A549 (cell line): ENCODE measurements around the gene TMEM219. TPM values are rescaled to one million over a fixed set of nuclear protein-coding genes. Genes with fewer than 3 reads are reported as not detected.
A peak's percentile ranks its signal among the peaks of the same experiment; 100 is the strongest.

ENCODE experiments used
- ATAC-seq, 2 experiments: fragments of 200-7000 bp in 1 of 2; fragments of >200 bp in 1 of 2; cut with Nextera tagmentation in 1 of 2; cut with Tn5 transposase in 1 of 2; 3 replicates each; pipeline versions ENCODE4 v1.8.0 to v1.9.1; 2018 to 2020; ENCODE audit warnings: mild to moderate bottlenecking in 1 of 2, moderate library complexity in 1 of 2
- CTCF ChIA-PET: fragments of 300-600 bp; sonication (Branson Sonifier 250); formaldehyde crosslinking; extraction: SDS; loops from one replicate; lab custom pipeline; 2021; ENCODE audit warnings: antibody characterized with exemption, inconsistent platforms; lab: Yijun Ruan, JAX
- POLR2A ChIA-PET: fragments of 350-600 bp; formaldehyde crosslinking; extraction: SDS; loops from one replicate; lab custom pipeline; 2021; ENCODE audit warnings: antibody characterized with exemption, inconsistent platforms; lab: Yijun Ruan, JAX
- DNase-seq, 2 experiments: peaks; one replicate each; pipeline versions ENCODE4 v3.0.0 to v3.0.0-alpha.2; 2011 to 2016; ENCODE audit warnings: low read depth in 1 of 2, low spot score in 1 of 2
- FAIRE-seq: peaks from 2 replicates; lab custom pipeline; 2011; peaks lifted over from hg19 to GRCh38; lab: Jason Lieb, UNC
- H3K27ac ChIP-seq, 2 experiments: fragments of >200 bp; sonication (Bioruptor Twin); formaldehyde crosslinking; 3 replicates each; pipeline ENCODE4 v1.5.1; 2016 to 2017
- H3K4me1 ChIP-seq: fragments of >200 bp; sonication (Bioruptor Twin); formaldehyde crosslinking; 3 replicates; pipeline ENCODE4 v1.6.1; 2016
- H3K4me2 ChIP-seq: fragments of >200 bp; sonication (Bioruptor Twin); formaldehyde crosslinking; 3 replicates; pipeline ENCODE4 v1.6.1; 2016
- H3K4me3 ChIP-seq: fragments of >200 bp; sonication (Bioruptor Twin); formaldehyde crosslinking; 3 replicates; pipeline ENCODE4 v1.5.1; 2016
- H3K9me3 ChIP-seq: fragments of >200 bp; sonication (Bioruptor Twin); formaldehyde crosslinking; 3 replicates; pipeline ENCODE4 v1.6.1; 2016
- CBX2 ChIP-seq: fragments of 200-600 bp; sonication (generic); IDR thresholded peaks from 2 replicates; pipeline ENCODE4 v1.6.1; 2016; ENCODE audit warnings: low read depth, mild to moderate bottlenecking, borderline replicate concordance
- CHD4 ChIP-seq: fragments of 200-600 bp; sonication (generic); IDR thresholded peaks from 2 replicates; pipeline ENCODE4 v1.6.1; 2016; ENCODE audit warnings: antibody characterized with exemption, mild to moderate bottlenecking, borderline replicate concordance
- EHMT2 ChIP-seq: fragments of 200-600 bp; sonication (generic); IDR thresholded peaks from 2 replicates; pipeline ENCODE4 v1.6.1; 2016; ENCODE audit warnings: antibody characterized with exemption, low read depth, mild to moderate bottlenecking, moderate library complexity
- ESRRA ChIP-seq: fragments of 150-350 bp; IDR thresholded peaks from 2 replicates; pipeline ENCODE4 v1.6.1; 2014; ENCODE audit warnings: mild to moderate bottlenecking, low read length, borderline replicate concordance
- FOSL2 ChIP-seq, 2 experiments: fragments of 450-650 bp in 1 of 2; fragments of >200 bp in 1 of 2; sonication (Bioruptor Twin) in 1 of 2; formaldehyde crosslinking; IDR thresholded peaks; 2 replicates each; pipeline versions ENCODE4 v1.5.0 to v1.6.1; 2016 to 2020; ENCODE audit warnings: mild to moderate bottlenecking in 1 of 2, moderate library complexity in 1 of 2
- FOXS1 ChIP-seq: fragments of 250-450 bp; sonication (Bioruptor Pico); IDR thresholded peaks from 2 replicates; pipeline ENCODE4 v1.5.0; 2020; ENCODE audit warnings: mild to moderate bottlenecking, moderate library complexity
- HEYL ChIP-seq: fragments of 250-450 bp; sonication (Bioruptor Pico); IDR thresholded peaks from 2 replicates; pipeline ENCODE4 v1.8.0; 2021; ENCODE audit warnings: mild to moderate bottlenecking, moderate library complexity
- MAZ ChIP-seq: fragments of 150-350 bp; IDR thresholded peaks from 2 replicates; pipeline ENCODE4 v1.6.1; 2014; ENCODE audit warnings: antibody characterized with exemption, low read depth, low read length, borderline replicate concordance
- NFE2L2 ChIP-seq: fragments of 150-350 bp; conservative IDR thresholded peaks from 2 replicates; pipeline ENCODE4 v1.6.1; 2014; ENCODE audit warnings: low read length
- RAD21 ChIP-seq, 2 experiments: fragments of >200 bp in 1 of 2; sonication (Bioruptor Twin) in 1 of 2; formaldehyde crosslinking in 1 of 2; IDR thresholded peaks in 1 of 2; conservative IDR thresholded peaks in 1 of 2; 2 replicates in 1 of 2; 3 replicates in 1 of 2; pipeline ENCODE4 v1.6.1; 2012 to 2018; ENCODE audit warnings: inconsistent platforms in 1 of 2
- RARB ChIP-seq: fragments of 250-450 bp; sonication (Bioruptor Pico); IDR thresholded peaks from 2 replicates; pipeline ENCODE4 v1.8.0; 2021; ENCODE audit warnings: mild to moderate bottlenecking, moderate library complexity
- RCOR1 ChIP-seq: fragments of 150-350 bp; IDR thresholded peaks from 2 replicates; pipeline ENCODE4 v1.6.1; 2014; ENCODE audit warnings: antibody characterized with exemption, low read length, low read depth
- RNF2 ChIP-seq: fragments of 200-600 bp; sonication (generic); IDR thresholded peaks from 2 replicates; pipeline ENCODE4 v1.6.1; 2016; ENCODE audit warnings: low read depth, mild to moderate bottlenecking, antibody characterized with exemption, moderate library complexity, borderline replicate concordance
- SMC3 ChIP-seq: fragments of >200 bp; sonication (Bioruptor Twin); formaldehyde crosslinking; IDR thresholded peaks from 3 replicates; pipeline ENCODE4 v1.6.1; 2018; ENCODE audit warnings: inconsistent platforms
- ZC3H11A ChIP-seq: fragments of 450-650 bp; IDR thresholded peaks from 2 replicates; pipeline ENCODE4 v1.6.1; 2014; ENCODE audit warnings: antibody characterized with exemption, mild to moderate bottlenecking
- ZSCAN20 ChIP-seq: fragments of 250-450 bp; sonication (Bioruptor Pico); IDR thresholded peaks from 2 replicates; pipeline ENCODE4 v1.8.0; 2022; ENCODE audit warnings: mild to moderate bottlenecking, moderate library complexity
- WGBS: methylation state at CpG from one replicate; pipeline ENCODE4 v1.1.6; 2017; ENCODE audit errors: missing lambda C conversion rate; 5-methylcytosine and 5-hydroxymethylcytosine counted together
- polyA plus RNA-seq, 4 experiments: library from polyadenylated mRNA; depleted of rRNA in 3 of 4; stranded (reverse); fragments of >200 nt; fragmentation: RNase III in 1 of 4; extraction: RNeasy Plus Mini Kit Qiagen cat#74134 plus additional on column Dnase treatment in 1 of 4; gene quantifications; 2 replicates in 3 of 4; 3 replicates in 1 of 4; pipeline ENCODE4 v1.2.3, GENCODE V29; 2011 to 2017
- TF ChIP-seq, protein P1 (sequence below): fragments of >200 bp; sonication (Bioruptor Twin); formaldehyde crosslinking; IDR thresholded peaks from 3 replicates; pipeline ENCODE4 v1.5.1; 2016
- TF ChIP-seq, protein P2 (sequence below): fragments of 250-450 bp; sonication (Bioruptor Pico); IDR thresholded peaks from 2 replicates; pipeline ENCODE4 v1.5.0; 2020; ENCODE audit warnings: low read depth, mild to moderate bottlenecking, moderate library complexity
- TF ChIP-seq, protein P3 (sequence below): IDR thresholded peaks from 2 replicates; pipeline ENCODE4 v1.6.1; 2012

The TMEM219 gene
- polyA plus RNA-seq, 2 of the 4 experiments (the other 2 are of a cell fraction), result 65.1 to 74.4 TPM

DNA sequence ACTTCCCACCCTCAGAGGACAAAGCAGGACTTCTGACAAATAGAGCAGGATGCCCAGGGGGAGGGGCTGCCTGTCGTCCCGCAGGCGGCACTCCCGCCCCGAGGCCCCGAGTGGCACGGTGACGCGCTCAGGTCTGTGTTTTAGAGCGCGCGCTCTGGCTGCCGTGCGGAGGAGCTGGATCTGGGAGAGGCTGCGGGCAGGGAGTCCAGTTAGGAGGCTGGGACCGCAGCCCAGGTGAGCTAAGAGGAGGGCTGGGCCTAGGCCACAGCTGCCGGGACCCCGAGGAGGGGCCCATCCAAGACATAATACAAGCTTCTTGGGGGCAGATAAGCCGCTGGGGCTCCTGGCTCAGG lies 42.5 kb downstream of the TMEM219 start:
- no peak for TF ChIP-seq RNF2
- H3K9me3 ChIP-seq, result no peaks in the 10 kb centered on the region
- WGBS, result 86% methylated on average over 13 of the region's 19 CpGs
- peak; percentile 1 to 5; a peak in 1 of 6 replicates for ATAC-seq
- ChIA-PET CTCF (interaction anchor here (0.6 to 3.8 kb wide), 26 partner anchors 9 to 313 kb away, joined by 3 to 41 read pairs (median 6); partner anchors contain the start of genes ASPHD1, C16orf92, CDIPT and HIRIP3), POLR2A (interaction anchor here (2.0 kb wide), 1 partner anchor 60 kb away, joined by 7 read pairs; no protein-coding TSS in a partner anchor)
- H3K4me1 ChIP-seq, result peaks cover 9% of the 10 kb centered on the region; the same call in 2 of the 3 replicates
- no peak for FAIRE-seq
- DNase-seq, result no peak
- H3K4me2 ChIP-seq, result no peak overlapping the region
- no peak overlapping the region for H3K4me3 ChIP-seq
- peak overlapping the region in 1 of 2 experiments; percentile 38; a peak in 1 of 6 replicates for H3K27ac ChIP-seq

DNA sequence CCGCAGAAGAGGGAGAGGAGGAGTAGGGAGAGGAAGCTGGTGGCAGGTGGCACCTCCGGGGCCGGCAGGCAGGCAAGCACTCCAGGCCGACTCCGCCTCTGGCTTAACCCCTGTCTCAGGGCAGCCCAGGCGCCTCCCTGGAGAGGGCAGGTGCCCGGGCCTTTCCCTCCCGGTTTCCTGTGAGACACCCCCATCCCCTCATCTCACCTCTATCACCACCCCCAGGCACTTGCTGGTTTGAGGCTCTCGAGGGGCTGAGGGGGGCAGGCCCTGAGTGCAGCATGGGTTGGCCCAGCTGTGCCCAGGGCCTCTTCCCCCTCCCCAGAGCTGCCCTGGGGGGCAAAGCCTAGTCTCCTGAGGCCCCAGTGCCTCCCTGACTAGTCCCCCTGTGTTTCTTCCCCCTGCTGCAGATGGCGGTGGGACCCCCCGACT lies 42.9 kb downstream of the TMEM219 start:
- no peak for DNase-seq
- no peak overlapping the region for H3K4me2 ChIP-seq
- POLR2A ChIA-PET, result interaction anchor here (2.0 kb wide), 1 partner anchor 61 kb away, joined by 7 read pairs; no protein-coding TSS in a partner anchor
- CTCF ChIA-PET, result interaction anchor here (0.6 to 3.8 kb wide), 35 partner anchors 8 to 314 kb away, joined by 3 to 41 read pairs (median 5); partner anchors contain the start of genes ASPHD1, C16orf92, CDIPT and HIRIP3
- ATAC-seq, result peak; percentile 6 to 42; a peak in 3 of 6 replicates
- no peaks in the 10 kb centered on the region for H3K9me3 ChIP-seq
- H3K27ac ChIP-seq, result peak overlapping the region in 1 of 2 experiments; percentile 38; a peak in 3 of 6 replicates
- TF ChIP-seq FOSL2 (IDR thresholded peaks at IDR 0.05) (no peak), FOSL2 (CRISPR knock-in tag; IDR thresholded peaks at IDR 0.05) (no peak), RNF2 (no peak), ESRRA (no peak), CBX2 (no peak), ZC3H11A (no peak), RARB (no peak)
- TF ChIP-seq, protein P1, sequence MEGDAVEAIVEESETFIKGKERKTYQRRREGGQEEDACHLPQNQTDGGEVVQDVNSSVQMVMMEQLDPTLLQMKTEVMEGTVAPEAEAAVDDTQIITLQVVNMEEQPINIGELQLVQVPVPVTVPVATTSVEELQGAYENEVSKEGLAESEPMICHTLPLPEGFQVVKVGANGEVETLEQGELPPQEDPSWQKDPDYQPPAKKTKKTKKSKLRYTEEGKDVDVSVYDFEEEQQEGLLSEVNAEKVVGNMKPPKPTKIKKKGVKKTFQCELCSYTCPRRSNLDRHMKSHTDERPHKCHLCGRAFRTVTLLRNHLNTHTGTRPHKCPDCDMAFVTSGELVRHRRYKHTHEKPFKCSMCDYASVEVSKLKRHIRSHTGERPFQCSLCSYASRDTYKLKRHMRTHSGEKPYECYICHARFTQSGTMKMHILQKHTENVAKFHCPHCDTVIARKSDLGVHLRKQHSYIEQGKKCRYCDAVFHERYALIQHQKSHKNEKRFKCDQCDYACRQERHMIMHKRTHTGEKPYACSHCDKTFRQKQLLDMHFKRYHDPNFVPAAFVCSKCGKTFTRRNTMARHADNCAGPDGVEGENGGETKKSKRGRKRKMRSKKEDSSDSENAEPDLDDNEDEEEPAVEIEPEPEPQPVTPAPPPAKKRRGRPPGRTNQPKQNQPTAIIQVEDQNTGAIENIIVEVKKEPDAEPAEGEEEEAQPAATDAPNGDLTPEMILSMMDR, result no peak
- 62% methylated on average over 8 of the region's 11 CpGs for WGBS
- peaks cover 9% of the 10 kb centered on the region; the same call in 2 of the 3 replicates for H3K4me1 ChIP-seq
- no peak overlapping the region for H3K4me3 ChIP-seq
- FAIRE-seq, result no peak

DNA sequence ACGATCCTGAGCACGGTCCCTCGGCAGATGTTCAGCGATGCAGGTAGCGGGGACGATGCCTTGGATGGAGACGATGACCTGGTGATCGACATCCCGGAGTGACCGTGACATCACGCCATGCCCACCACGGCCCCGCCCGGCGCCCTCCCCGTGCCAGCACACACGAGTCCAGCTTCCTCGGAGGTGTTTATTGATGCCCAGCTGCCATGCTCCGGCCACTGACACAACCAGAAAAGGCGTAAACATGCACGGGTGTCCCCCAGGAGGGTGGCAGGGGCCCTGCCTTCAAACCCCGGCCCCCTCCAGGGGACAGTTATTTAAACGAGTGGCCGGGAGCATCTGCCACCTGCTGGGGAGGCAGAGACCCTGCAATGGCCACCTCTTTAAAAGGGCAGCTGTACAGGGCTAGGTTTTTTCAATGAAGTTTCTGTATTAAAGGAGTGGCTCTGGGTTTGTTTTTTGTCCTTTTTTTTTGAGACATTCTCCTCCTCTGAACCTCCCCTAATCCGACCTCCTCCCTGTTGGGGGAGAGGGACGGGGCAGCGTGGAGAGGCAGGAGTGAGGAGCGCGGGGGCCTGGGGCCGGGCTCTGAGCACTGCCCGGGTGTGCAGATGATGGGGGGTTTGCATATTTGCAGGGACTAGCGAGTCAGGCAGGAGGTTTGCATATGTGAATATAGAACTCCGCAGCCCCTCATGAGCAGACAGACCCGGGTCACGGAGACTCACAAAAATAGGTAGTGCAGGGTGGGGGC lies 43.6 kb downstream of the TMEM219 start:
- H3K4me2 ChIP-seq, result no peak overlapping the region
- DNase-seq, result peak; percentile 59 to 90
- no peak for FAIRE-seq
- peak overlapping the region in 1 of 2 experiments; percentile 38; a peak in 3 of 6 replicates for H3K27ac ChIP-seq
- TF ChIP-seq MAZ (0 out of 2 replicates have a peak, but pooled peaks have one; percentile 34), FOXS1 (CRISPR knock-in tag) (no peak), CHD4 (no peak), RAD21 (conservative IDR thresholded peaks at IDR 0.05 in 1 of 2, IDR thresholded peaks at IDR 0.05 in 1 of 2) (peak; percentile 64 to 71), NFE2L2 (no peak), RCOR1 (no peak), EHMT2 (no peak), ZSCAN20 (no peak), SMC3 (peak; percentile 85), HEYL (CRISPR knock-in tag) (no peak)
- TF ChIP-seq, protein P2, sequence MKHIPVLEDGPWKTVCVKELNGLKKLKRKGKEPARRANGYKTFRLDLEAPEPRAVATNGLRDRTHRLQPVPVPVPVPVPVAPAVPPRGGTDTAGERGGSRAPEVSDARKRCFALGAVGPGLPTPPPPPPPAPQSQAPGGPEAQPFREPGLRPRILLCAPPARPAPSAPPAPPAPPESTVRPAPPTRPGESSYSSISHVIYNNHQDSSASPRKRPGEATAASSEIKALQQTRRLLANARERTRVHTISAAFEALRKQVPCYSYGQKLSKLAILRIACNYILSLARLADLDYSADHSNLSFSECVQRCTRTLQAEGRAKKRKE (CRISPR knock-in tag), result no peak
- TF ChIP-seq, protein P3, sequence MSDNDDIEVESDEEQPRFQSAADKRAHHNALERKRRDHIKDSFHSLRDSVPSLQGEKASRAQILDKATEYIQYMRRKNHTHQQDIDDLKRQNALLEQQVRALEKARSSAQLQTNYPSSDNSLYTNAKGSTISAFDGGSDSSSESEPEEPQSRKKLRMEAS, result 0 out of 2 replicates have a peak, but pooled peaks have one; percentile 13
- TF ChIP-seq, protein P1, result peak; percentile 78
- POLR2A ChIA-PET, result interaction anchor here (0.8 to 2.0 kb wide), 2 partner anchors 61 to 106 kb away, joined by 3 to 7 read pairs; partner anchors contain the start of gene SEZ6L2
- peaks cover 10% of the 10 kb centered on the region; the same call in 2 of the 3 replicates for H3K4me1 ChIP-seq
- H3K9me3 ChIP-seq, result no peaks in the 10 kb centered on the region
- no peak overlapping the region for H3K4me3 ChIP-seq
- 64% methylated on average over 26 of the region's 35 CpGs for WGBS
- CTCF ChIA-PET, result interaction anchor here (0.5 to 3.8 kb wide), 52 partner anchors 8 to 326 kb away, joined by 3 to 41 read pairs (median 5); partner anchors contain the start of genes ASPHD1, C16orf92, CDIPT and HIRIP3
- ATAC-seq, result peak; percentile 54 to 78; a peak in 5 of 6 replicates
